DLD1 (cell line): ENCODE measurements around the gene MVD.
"Not testable (repeated sequence)": the region's sequence is repeated elsewhere in the genome, so short reads cannot be mapped to it uniquely, and the experiment has no call there.

Source experiments
- in situ Hi-C: cut with HindIII; loops from 2 replicates; pipeline ENCODE4 v1.10.0; 2017; ENCODE audit warnings: low sequenced_read_pairs

Gene MVD

GRCh38 chr16:88685156-88686061 is 22.5 kb upstream of the MVD start:
- in situ Hi-C loops, result no loop called here

- in situ Hi-C loops, result no loop called here
These were observed 21.8 kb upstream of the MVD start for GRCh38 chr16:88684569-88685155.

GRCh38 chr16:88681709-88682451 is 19.0 kb upstream of the MVD start:
- in situ Hi-C loops, result no loop called here

GRCh38 chr16:88681084-88681680 is 18.3 kb upstream of the MVD start:
- in situ Hi-C loops, result no loop called here

GRCh38 chr16:88680554-88681083 is 17.7 kb upstream of the MVD start:
- in situ Hi-C loops, result no loop called here

- in situ Hi-C loops, result no loop called here
These were observed 15.5 kb upstream of the MVD start for GRCh38 chr16:88678224-88678979.

GRCh38 chr16:88677721-88678120 is 14.8 kb upstream of the MVD start:
- in situ Hi-C loops, result no loop called here

- in situ Hi-C loops, result no loop called here
These were observed 13.8 kb upstream of the MVD start for GRCh38 chr16:88676502-88677242.

- in situ Hi-C loops, result no loop called here
These were observed 11.0 kb upstream of the MVD start for GRCh38 chr16:88673716-88674379.

GRCh38 chr16:88672776-88673175 is 9.9 kb upstream of the MVD start:
- in situ Hi-C loops, result no loop called here

GRCh38 chr16:88671806-88672205 is 8.9 kb upstream of the MVD start:
- in situ Hi-C loops, result no loop called here

- in situ Hi-C loops, result no loop called here
These were observed 7.1 kb upstream of the MVD start for GRCh38 chr16:88669980-88670379.

- in situ Hi-C loops, result not testable (repeated sequence)
These were observed 6.6 kb upstream of the MVD start for GRCh38 chr16:88669493-88669892.

GRCh38 chr16:88667461-88667860 is 4.6 kb upstream of the MVD start:
- in situ Hi-C loops, result no loop called here

- in situ Hi-C loops, result no loop called here
These were observed 2.7 kb upstream of the MVD start for GRCh38 chr16:88665570-88665969.

- in situ Hi-C loops, result no loop called here
These were observed 2.3 kb upstream of the MVD start for GRCh38 chr16:88665148-88665547.

- in situ Hi-C loops, result no loop called here
These were observed 559 bp downstream of the MVD start for GRCh38 chr16:88662222-88662842.

- in situ Hi-C loops, result no loop called here
These were observed 1.4 kb downstream of the MVD start for GRCh38 chr16:88661468-88661867.

GRCh38 chr16:88659160-88659559 is 3.7 kb downstream of the MVD start:
- in situ Hi-C loops, result no loop called here
